Activated T-cell treated with anti-CD3 and anti-CD28 coated beads, Interleukin-2, amount 50 U/mL, for 72 hours (primary cell): Measurements from ENCODE around the gene TTC22. TPM values are rescaled to one million over a fixed set of nuclear protein-coding genes. Genes with fewer than 3 reads are reported as not detected.
A peak's percentile ranks its signal among the peaks of the same experiment; 100 is the strongest.
"Not testable (repeated sequence)": the region's sequence is repeated elsewhere in the genome, so short reads cannot be mapped to it uniquely, and the experiment has no call there.

ENCODE experiments used
- ATAC-seq, 2 donors: fragments of 150-1000 bp; cut with Tn5 transposase; replicated peaks in 1 of 2; 2 replicates each; pipeline ENCODE4 v1.10.0; 2021; ENCODE audit warnings: moderate library complexity in 2 of 2, mild to moderate bottlenecking in 1 of 2
- DNase-seq, 2 donors: peaks; one replicate each; pipeline ENCODE4 v3.0.0; 2021 to 2022; ENCODE audit warnings: mixed read lengths in 1 of 2
- H3K27ac Mint-ChIP-seq: one replicate; pipeline ENCODE4 v1.8.0; 2022; ENCODE audit warnings: mild to moderate bottlenecking, moderate library complexity, mixed read lengths
- H3K27me3 Mint-ChIP-seq: one replicate; pipeline ENCODE4 v1.8.0; 2022; ENCODE audit warnings: low read depth, mixed read lengths
- H3K36me3 Mint-ChIP-seq, 2 donors: one replicate each; pipeline ENCODE4 v1.8.0; 2022; ENCODE audit warnings: mixed read lengths in 2 of 2, mild to moderate bottlenecking in 1 of 2; ENCODE audit not compliant: insufficient read depth in 2 of 2
- H3K4me1 Mint-ChIP-seq: one replicate; pipeline ENCODE4 v1.8.0; 2022; ENCODE audit warnings: low read depth, mixed read lengths
- H3K4me3 Mint-ChIP-seq, 2 donors: one replicate each; pipeline ENCODE4 v1.8.0; 2022; ENCODE audit warnings: mild to moderate bottlenecking in 2 of 2, mixed read lengths in 2 of 2, moderate library complexity in 2 of 2
- H3K9me3 Mint-ChIP-seq, 2 donors: one replicate each; pipeline ENCODE4 v1.8.0; 2022; ENCODE audit warnings: mixed read lengths in 2 of 2
- total RNA-seq, 2 donors: library from RNA; stranded (reverse); gene quantifications; one replicate each; pipeline ENCODE4 v1.2.3, GENCODE V29; 2022

TTC22 gene
- total RNA-seq, 2 donors from 2014 or later: 13.3 to 15.3 TPM

GRCh38 chr1:54781023-54781723 lies 19.9 kb downstream of the TTC22 start:
- no peak for ATAC-seq
- Mint-ChIP-seq H3K36me3 (peaks cover 0 to 2% of the 10 kb centered on the region in 2 donors), H3K4me3 (no peak overlapping the region), H3K4me1 (no peaks in the 10 kb centered on the region), H3K27me3 (no peaks in the 10 kb centered on the region), H3K27ac (no peak overlapping the region), H3K9me3 (no peaks in the 10 kb centered on the region)
- no peak for DNase-seq

GRCh38 chr1:54777431-54777830 lies 23.7 kb downstream of the TTC22 start:
- DNase-seq (no peak), ATAC-seq (no peak)
- Mint-ChIP-seq H3K4me3 (no peak overlapping the region), H3K36me3 (peaks cover 0 to 2% of the 10 kb centered on the region in 2 donors), H3K4me1 (no peaks in the 10 kb centered on the region), H3K27ac (no peak overlapping the region), H3K9me3 (no peaks in the 10 kb centered on the region), H3K27me3 (no peaks in the 10 kb centered on the region)

- H3K27me3 Mint-ChIP-seq: no peaks in the 10 kb centered on the region
- H3K4me1 Mint-ChIP-seq: no peaks in the 10 kb centered on the region
- ATAC-seq (no peak), DNase-seq (no peak)
- peaks cover 0 to 2% of the 10 kb centered on the region in 2 donors for H3K36me3 Mint-ChIP-seq
- no peak overlapping the region for H3K27ac Mint-ChIP-seq
- H3K9me3 Mint-ChIP-seq: no peaks in the 10 kb centered on the region
- no peak overlapping the region for H3K4me3 Mint-ChIP-seq
Measured at GRCh38 chr1:54777011-54777410, 24.1 kb downstream of the TTC22 start.

GRCh38 chr1:54775828-54776721 lies 25.0 kb downstream of the TTC22 start:
- not testable (repeated sequence) for H3K27me3 Mint-ChIP-seq, H3K4me3 Mint-ChIP-seq, H3K36me3 Mint-ChIP-seq, H3K4me1 Mint-ChIP-seq, ATAC-seq, DNase-seq, H3K27ac Mint-ChIP-seq, H3K9me3 Mint-ChIP-seq

GRCh38 chr1:54774820-54775498 lies 26.2 kb downstream of the TTC22 start:
- no peak for DNase-seq
- Mint-ChIP-seq H3K4me1 (no peaks in the 10 kb centered on the region), H3K4me3 (no peak overlapping the region), H3K9me3 (no peaks in the 10 kb centered on the region), H3K27me3 (no peaks in the 10 kb centered on the region), H3K36me3 (no peaks in the 10 kb centered on the region), H3K27ac (no peak overlapping the region)
- ATAC-seq: peak in 1 of 2 donors; percentile 25

GRCh38 chr1:54772951-54773350 lies 28.2 kb downstream of the TTC22 start:
- no peaks in the 10 kb centered on the region for H3K9me3 Mint-ChIP-seq
- H3K36me3 Mint-ChIP-seq: no peaks in the 10 kb centered on the region
- no peak for ATAC-seq
- no peaks in the 10 kb centered on the region for H3K4me1 Mint-ChIP-seq
- H3K27ac Mint-ChIP-seq: no peak overlapping the region
- H3K27me3 Mint-ChIP-seq: no peaks in the 10 kb centered on the region
- no peak for DNase-seq
- H3K4me3 Mint-ChIP-seq: no peak overlapping the region

GRCh38 chr1:54768093-54768492 lies 33.0 kb downstream of the TTC22 start:
- Mint-ChIP-seq H3K27ac (no peak overlapping the region), H3K4me1 (peaks cover 16% of the 10 kb centered on the region), H3K4me3 (no peak overlapping the region), H3K9me3 (no peaks in the 10 kb centered on the region), H3K36me3 (no peaks in the 10 kb centered on the region), H3K27me3 (no peaks in the 10 kb centered on the region)
- ATAC-seq (no peak), DNase-seq (peak; percentile 18 to 19)

GRCh38 chr1:54767526-54767925 lies 33.6 kb downstream of the TTC22 start:
- Mint-ChIP-seq H3K27me3 (no peaks in the 10 kb centered on the region), H3K4me3 (no peak overlapping the region)

GRCh38 chr1:54766726-54767125 lies 34.4 kb downstream of the TTC22 start:
- H3K27me3 Mint-ChIP-seq: no peaks in the 10 kb centered on the region
- no peak overlapping the region for H3K4me3 Mint-ChIP-seq
- no peaks in the 10 kb centered on the region for H3K9me3 Mint-ChIP-seq
- DNase-seq: no peak
- no peak overlapping the region for H3K27ac Mint-ChIP-seq
- peaks cover 21% of the 10 kb centered on the region for H3K4me1 Mint-ChIP-seq
- no peaks in the 10 kb centered on the region for H3K36me3 Mint-ChIP-seq
- ATAC-seq: no peak

More at GRCh38 chr1:54767526-54767925, 33.6 kb downstream of the TTC22 start:
- H3K27ac Mint-ChIP-seq: no peak overlapping the region
- DNase-seq (no peak), ATAC-seq (no peak)
- no peaks in the 10 kb centered on the region for H3K36me3 Mint-ChIP-seq
- peaks cover 21% of the 10 kb centered on the region for H3K4me1 Mint-ChIP-seq
- H3K9me3 Mint-ChIP-seq: no peaks in the 10 kb centered on the region

- no peaks in the 10 kb centered on the region for H3K36me3 Mint-ChIP-seq
- H3K4me1 Mint-ChIP-seq: peaks cover 26% of the 10 kb centered on the region
- no peaks in the 10 kb centered on the region for H3K27me3 Mint-ChIP-seq
- ATAC-seq (peak in 1 of 2 donors; percentile 9), DNase-seq (no peak)
- H3K9me3 Mint-ChIP-seq: no peaks in the 10 kb centered on the region
- peak overlapping the region; percentile 91 to 98 for H3K4me3 Mint-ChIP-seq
- peak overlapping the region; percentile 95 for H3K27ac Mint-ChIP-seq
Measured at GRCh38 chr1:54764922-54765561, 36.1 kb downstream of the TTC22 start.

- peak within 1 kb of the TSS; percentile 95 for H3K27ac Mint-ChIP-seq
- DNase-seq (peak; percentile 97 to 98), ATAC-seq (peak; percentile 96)
- H3K27me3 Mint-ChIP-seq: no peaks in the 10 kb centered on the region
- H3K4me3 Mint-ChIP-seq: peak within 1 kb of the TSS; percentile 91 to 98
- H3K4me1 Mint-ChIP-seq: peaks cover 27% of the 10 kb centered on the region
- no peaks in the 10 kb centered on the region for H3K9me3 Mint-ChIP-seq
- H3K36me3 Mint-ChIP-seq: no peaks in the 10 kb centered on the region
Measured at GRCh38 chr1:54764133-54764921, 36.8 kb downstream of the TTC22 start, which contains the start of gene PARS2. TSS of gene PARS2 (minus strand) at chr1:54764523. CDS start at chr1:54759161, 5,362 bp downstream.

GRCh38 chr1:54763816-54764132 lies 37.3 kb downstream of the TTC22 start:
- Mint-ChIP-seq H3K4me1 (peaks cover 27% of the 10 kb centered on the region), H3K4me3 (peak overlapping the region; percentile 91 to 98), H3K27me3 (no peaks in the 10 kb centered on the region), H3K27ac (peak overlapping the region; percentile 78), H3K9me3 (no peaks in the 10 kb centered on the region), H3K36me3 (no peaks in the 10 kb centered on the region)
- DNase-seq (peak; percentile 6), ATAC-seq (no peak)
